ENCODE measurements around the gene PRSS8. TPM values are rescaled to one million over a fixed set of nuclear protein-coding genes. Genes with fewer than 3 reads are reported as not detected.

Gene PRSS8
- total and polyA plus RNA-seq, 2 donors (not counting 3 experiments of a cell fraction or from before 2014, with no cell fraction given): 0.12 TPM; not detected in 1

DNA sequence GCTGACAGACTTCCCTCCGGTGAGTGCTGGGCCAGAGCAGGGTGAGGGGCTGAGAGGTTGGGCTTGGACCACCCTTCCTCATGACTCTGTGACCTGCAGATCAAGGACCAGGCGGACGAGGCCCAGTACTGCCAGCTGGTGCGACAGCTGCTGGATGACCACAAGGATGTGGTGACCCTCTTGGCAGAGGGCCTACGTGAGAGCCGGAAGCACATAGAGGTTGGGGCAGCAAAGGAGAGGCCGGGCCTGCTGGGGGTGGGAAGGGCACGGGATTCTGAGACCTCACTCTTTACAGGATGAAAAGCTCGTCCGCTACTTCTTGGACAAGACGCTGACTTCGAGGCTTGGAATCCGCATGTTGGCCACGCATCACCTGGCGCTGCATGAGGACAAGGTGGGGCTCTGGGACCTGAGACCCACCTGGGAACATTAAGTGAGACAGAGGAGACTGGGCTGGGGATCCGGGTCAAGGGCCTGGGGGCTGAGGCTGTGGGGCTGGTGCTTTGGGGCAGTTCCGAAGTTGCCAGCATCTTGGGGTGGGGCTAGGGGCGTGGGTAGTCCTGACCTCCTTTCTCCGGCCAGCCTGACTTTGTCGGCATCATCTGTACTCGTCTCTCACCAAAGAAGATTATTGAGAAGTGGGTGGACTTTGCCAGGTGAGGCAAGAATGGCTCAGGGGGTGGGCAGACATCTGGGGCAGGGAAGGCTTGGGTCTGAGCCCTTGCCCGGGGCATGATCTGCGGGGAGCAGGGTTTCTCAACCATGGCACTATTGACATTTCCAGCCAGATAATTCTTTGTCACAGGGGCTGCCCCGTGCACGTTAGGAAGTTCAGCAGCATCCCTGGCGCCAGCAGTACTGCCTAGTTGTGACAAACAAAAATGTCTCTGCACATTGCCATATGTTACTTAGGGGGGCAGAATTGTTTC lies 25.2 kb downstream of the PRSS8 start:
- POLR2A ChIA-PET: no interaction called here
- Histone ChIP-seq H3K4me1 (ENCODE audit: control insufficient read depth, extremely low read depth, insufficient read depth, low read length) (peaks cover 12% of the 10 kb centered on the region), H3K36me3 (ENCODE audit: control insufficient read depth in 2 of 2, extremely low read depth in 1 of 2, insufficient read depth in 2 of 2, low read length in 2 of 2) (peaks cover 10 to 31% of the 10 kb centered on the region in 2 experiments), H4K20me1 (replicated peaks; ENCODE audit: control insufficient read depth, extremely low read depth, insufficient read depth, low read length) (no peaks in the 10 kb centered on the region), H3K27me3 (ENCODE audit: control insufficient read depth in 2 of 2, insufficient read depth in 2 of 2, low read length in 2 of 2) (no peaks in the 10 kb centered on the region), H3K79me2 (ENCODE audit: control insufficient read depth, insufficient read depth, low read length) (peaks cover 11% of the 10 kb centered on the region), H3K4me3 (replicated peaks in 1 of 3; ENCODE audit: insufficient read depth in 1 of 3, low read depth in 1 of 3, low read length in 3 of 3) (no peak overlapping the region), H3K9ac (replicated peaks; ENCODE audit: extremely low read depth, insufficient read depth, low read length) (no peak overlapping the region), H2AFZ (ENCODE audit: low read depth, low read length) (no peak overlapping the region), H3K9me1 (replicated peaks; ENCODE audit: control insufficient read depth, extremely low read depth, insufficient read depth, low read length) (no peaks in the 10 kb centered on the region), H3K27ac (ENCODE audit: insufficient read depth, low read depth, low read length) (no peak overlapping the region), H3K9me3 (replicated peaks; ENCODE audit: control insufficient read depth, insufficient read depth, low read length) (no peaks in the 10 kb centered on the region), H3K4me2 (ENCODE audit: insufficient read depth, low read length) (no peak overlapping the region)
- dilution Hi-C loops (cut with MboI; ENCODE audit: extremely low pct_ligation_motif_present, low sequenced_read_pairs): no loop called here
- CTCF ChIA-PET: interaction anchor here (1.7 kb wide), 1 partner anchor 32 kb away, joined by 5 read pairs; no protein-coding TSS in a partner anchor
- no TSS peak for BruUV-seq (replicated peaks)
- intact Hi-C loops (cut with micrococcal nuclease): no loop called here
- FAIRE-seq (no peak), DNase-seq (ENCODE audit: low read depth, low spot score) (no peak)
- TF ChIP-seq, protein P1, sequence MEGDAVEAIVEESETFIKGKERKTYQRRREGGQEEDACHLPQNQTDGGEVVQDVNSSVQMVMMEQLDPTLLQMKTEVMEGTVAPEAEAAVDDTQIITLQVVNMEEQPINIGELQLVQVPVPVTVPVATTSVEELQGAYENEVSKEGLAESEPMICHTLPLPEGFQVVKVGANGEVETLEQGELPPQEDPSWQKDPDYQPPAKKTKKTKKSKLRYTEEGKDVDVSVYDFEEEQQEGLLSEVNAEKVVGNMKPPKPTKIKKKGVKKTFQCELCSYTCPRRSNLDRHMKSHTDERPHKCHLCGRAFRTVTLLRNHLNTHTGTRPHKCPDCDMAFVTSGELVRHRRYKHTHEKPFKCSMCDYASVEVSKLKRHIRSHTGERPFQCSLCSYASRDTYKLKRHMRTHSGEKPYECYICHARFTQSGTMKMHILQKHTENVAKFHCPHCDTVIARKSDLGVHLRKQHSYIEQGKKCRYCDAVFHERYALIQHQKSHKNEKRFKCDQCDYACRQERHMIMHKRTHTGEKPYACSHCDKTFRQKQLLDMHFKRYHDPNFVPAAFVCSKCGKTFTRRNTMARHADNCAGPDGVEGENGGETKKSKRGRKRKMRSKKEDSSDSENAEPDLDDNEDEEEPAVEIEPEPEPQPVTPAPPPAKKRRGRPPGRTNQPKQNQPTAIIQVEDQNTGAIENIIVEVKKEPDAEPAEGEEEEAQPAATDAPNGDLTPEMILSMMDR (IDR thresholded peaks at IDR 0.05; ENCODE audit: extremely low read depth in 1 of 2, insufficient read depth in 1 of 2, low read depth in 1 of 2, low read length in 2 of 2): no peak
- TF ChIP-seq, protein P2, sequence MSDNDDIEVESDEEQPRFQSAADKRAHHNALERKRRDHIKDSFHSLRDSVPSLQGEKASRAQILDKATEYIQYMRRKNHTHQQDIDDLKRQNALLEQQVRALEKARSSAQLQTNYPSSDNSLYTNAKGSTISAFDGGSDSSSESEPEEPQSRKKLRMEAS (IDR thresholded peaks at IDR 0.05; ENCODE audit: insufficient read depth, insufficient read length): no peak

- Histone ChIP-seq H3K79me2 (ENCODE audit: control insufficient read depth, insufficient read depth, low read length) (peaks cover 11% of the 10 kb centered on the region), H3K27ac (ENCODE audit: insufficient read depth, low read depth, low read length) (no peak overlapping the region), H3K9me1 (replicated peaks; ENCODE audit: control insufficient read depth, extremely low read depth, insufficient read depth, low read length) (no peaks in the 10 kb centered on the region), H3K9me3 (replicated peaks; ENCODE audit: control insufficient read depth, insufficient read depth, low read length) (no peaks in the 10 kb centered on the region), H3K4me1 (ENCODE audit: control insufficient read depth, extremely low read depth, insufficient read depth, low read length) (peaks cover 12% of the 10 kb centered on the region), H3K27me3 (ENCODE audit: control insufficient read depth in 2 of 2, insufficient read depth in 2 of 2, low read length in 2 of 2) (no peaks in the 10 kb centered on the region), H3K4me2 (ENCODE audit: insufficient read depth, low read length) (no peak overlapping the region), H2AFZ (ENCODE audit: low read depth, low read length) (no peak overlapping the region), H4K20me1 (replicated peaks; ENCODE audit: control insufficient read depth, extremely low read depth, insufficient read depth, low read length) (no peaks in the 10 kb centered on the region), H3K9ac (replicated peaks; ENCODE audit: extremely low read depth, insufficient read depth, low read length) (no peak overlapping the region), H3K4me3 (replicated peaks in 1 of 3; ENCODE audit: insufficient read depth in 1 of 3, low read depth in 1 of 3, low read length in 3 of 3) (no peak overlapping the region), H3K36me3 (ENCODE audit: control insufficient read depth in 2 of 2, extremely low read depth in 1 of 2, insufficient read depth in 2 of 2, low read length in 2 of 2) (peaks cover 10 to 31% of the 10 kb centered on the region in 2 experiments)
- ChIA-PET POLR2A (no interaction called here), CTCF (interaction anchor here (1.7 kb wide), 1 partner anchor 33 kb away, joined by 5 read pairs; no protein-coding TSS in a partner anchor)
- no TSS peak for BruUV-seq (replicated peaks)
- TF ChIP-seq, protein P2 (IDR thresholded peaks at IDR 0.05; ENCODE audit: insufficient read depth, insufficient read length): no peak
- no peak for TF ChIP-seq EZH2 (IDR thresholded peaks at IDR 0.05; ENCODE audit: borderline replicate concordance, low read depth, low read length, severe bottlenecking)
- DNase-seq (ENCODE audit: low read depth, low spot score) (no peak), FAIRE-seq (no peak)
- intact Hi-C loops (cut with micrococcal nuclease): loop anchor here (2.0 to 5.0 kb wide), 3 partner anchors 15 to 71 kb away; partner anchors contain the start of genes FUS and VKORC1
- dilution Hi-C loops (cut with MboI; ENCODE audit: extremely low pct_ligation_motif_present, low sequenced_read_pairs): no loop called here
Observed at GRCh38 chr16:31109622-31110021, 25.9 kb downstream of the PRSS8 start.

Data from endothelial cell of umbilical vein (primary cell).